Umbilical cord (tissue), 2 donors: ENCODE results near the gene RPL35A. TPM values are rescaled to one million over a fixed set of nuclear protein-coding genes. Genes with fewer than 3 reads are reported as not detected.
"Not testable (repeated sequence)": the region's sequence is repeated elsewhere in the genome, so short reads cannot be mapped to it uniquely, and the experiment has no call there.

Experiments
- DNase-seq: peaks from one replicate; pipeline ENCODE4 v3.0.0-alpha.2; 2015; ENCODE audit warnings: low spot score
- total RNA-seq: library from RNA; depleted of rRNA; stranded (reverse); fragments of >200 nt; gene quantifications from one replicate; pipeline ENCODE4 v1.2.3, GENCODE V29; 2014; ENCODE audit warnings: low replicate concordance; ENCODE audit not compliant: insufficient read depth

Gene RPL35A
- 827 TPM for total RNA-seq

DNA sequence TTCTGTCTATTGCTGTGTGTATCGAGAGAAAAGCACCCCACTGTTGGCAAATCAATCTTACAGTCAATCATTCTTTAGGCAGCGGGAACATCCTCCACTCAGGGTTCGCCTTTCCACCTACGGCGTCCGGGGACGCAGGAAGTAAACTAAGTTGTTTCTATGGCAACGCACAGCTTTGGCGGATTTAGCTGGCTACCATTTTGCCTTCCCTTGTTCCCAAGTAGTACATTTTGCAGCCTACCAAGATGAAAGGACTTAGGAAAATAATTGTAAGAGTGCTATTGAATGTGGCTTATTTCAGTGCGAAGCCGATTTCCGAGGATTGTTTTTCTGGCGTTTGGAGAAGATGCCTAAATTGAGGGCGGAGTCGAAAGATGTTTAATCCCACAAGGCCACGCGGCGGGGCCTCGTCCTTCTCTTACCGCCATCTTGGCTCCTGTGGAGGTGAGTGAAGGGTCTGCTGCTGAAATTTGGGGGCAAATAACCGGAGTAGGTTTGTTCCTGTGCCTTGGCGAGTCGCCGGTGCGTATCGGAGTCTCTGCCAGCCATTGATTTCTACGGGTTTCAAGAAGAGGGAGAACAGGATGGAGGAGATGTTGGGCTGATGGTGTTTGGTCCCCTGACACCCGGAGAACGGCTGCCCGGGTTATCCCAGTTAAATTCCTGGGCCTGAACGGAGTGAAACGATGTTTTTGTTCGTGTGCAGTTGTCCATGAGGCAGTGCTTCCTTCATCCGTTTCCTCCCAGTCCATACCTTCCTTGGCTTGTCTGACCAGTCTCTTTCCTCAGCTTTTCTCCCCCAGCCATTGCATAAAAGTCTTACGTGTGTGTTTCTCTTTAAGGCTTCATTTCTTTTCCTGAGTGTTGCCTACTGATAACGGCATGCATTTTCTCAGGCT is at the start of gene RPL35A:
TSS of gene RPL35A (plus strand) at position 413 of the 899 bp plus-strand sequence. CDS start 778 bp downstream, outside the sequence.
- DNase-seq, result peak; percentile 96

DNA sequence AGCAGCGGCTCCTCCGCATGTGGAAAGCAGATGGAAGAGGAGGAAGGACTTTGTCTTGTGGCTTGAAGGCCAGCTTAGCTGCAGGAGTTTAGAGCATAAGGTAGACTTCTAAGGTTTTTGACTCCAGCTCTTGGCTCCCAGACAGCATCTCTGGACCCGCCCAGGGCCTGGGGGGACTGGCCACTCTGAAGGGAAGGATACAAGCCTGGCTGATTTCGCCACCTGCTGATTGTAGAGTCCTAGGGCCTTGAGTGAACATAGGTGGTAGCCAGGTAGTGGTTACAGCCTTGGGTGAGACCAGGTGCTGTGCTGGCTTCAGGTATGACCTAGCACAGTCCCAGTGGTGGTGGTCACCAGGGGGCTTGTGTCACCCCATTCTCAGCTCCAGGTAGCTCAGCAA is 48.4 kb upstream of the RPL35A start:
- no peak for DNase-seq

DNA sequence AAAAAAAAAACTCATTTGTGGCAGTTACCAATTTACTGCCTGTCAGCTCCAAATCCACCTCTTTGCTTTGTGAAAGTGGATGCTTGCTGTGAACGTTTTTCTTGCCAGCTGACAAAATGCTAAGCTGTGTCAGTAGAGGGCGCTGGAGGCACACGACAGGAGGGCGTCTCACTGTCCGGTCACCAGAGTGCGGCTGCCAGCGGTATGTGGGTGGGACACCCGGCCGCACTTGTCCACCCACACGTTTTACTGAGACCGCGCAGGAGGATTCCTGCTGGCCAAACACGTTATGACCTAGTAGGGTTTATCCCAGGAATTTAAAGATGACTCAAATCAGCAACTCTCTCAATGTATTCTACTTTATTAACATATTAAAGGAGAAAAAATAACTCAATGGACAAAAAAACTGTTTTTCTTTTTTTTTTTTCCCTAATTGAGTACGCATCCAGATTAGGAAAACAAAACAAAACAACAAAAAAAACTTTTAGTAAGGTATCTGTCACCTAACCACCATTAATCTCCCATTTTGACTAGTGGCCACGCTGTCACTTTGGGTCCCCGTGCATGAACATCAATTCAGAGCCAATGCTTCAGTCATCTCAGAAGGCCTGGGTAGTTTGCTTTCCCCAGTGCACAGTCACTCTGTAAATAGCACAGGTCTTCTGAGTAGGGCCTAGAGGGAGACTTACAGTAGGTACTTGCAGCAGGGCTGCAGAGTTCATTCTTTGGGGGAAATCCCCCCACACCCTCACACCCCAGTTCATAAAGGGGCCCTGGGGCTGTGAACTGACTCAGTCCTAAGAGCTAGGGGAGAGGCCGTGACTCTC is 43.8 kb upstream of the RPL35A start:
- DNase-seq, result peak; percentile 89

DNA sequence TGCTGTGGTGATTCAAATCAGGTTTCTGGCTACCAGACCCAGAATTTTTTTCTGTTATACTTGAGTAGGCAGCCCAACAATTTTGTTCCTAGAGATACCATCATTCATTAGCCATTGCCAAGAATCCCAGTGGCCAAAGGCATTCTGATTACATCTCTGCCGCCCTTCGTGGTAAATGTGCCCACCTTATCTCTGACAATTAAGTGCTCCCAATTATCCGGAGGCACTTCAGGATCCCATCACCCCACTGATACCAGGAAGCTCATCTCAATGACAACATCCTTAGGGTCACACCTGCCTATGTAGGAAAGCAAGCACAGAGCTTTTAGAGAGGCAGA is 43.2 kb upstream of the RPL35A start:
- DNase-seq, result no peak

- no peak for DNase-seq
Measured at GRCh38 chr3:197907196-197907595, 42.8 kb upstream of the RPL35A start.

DNA sequence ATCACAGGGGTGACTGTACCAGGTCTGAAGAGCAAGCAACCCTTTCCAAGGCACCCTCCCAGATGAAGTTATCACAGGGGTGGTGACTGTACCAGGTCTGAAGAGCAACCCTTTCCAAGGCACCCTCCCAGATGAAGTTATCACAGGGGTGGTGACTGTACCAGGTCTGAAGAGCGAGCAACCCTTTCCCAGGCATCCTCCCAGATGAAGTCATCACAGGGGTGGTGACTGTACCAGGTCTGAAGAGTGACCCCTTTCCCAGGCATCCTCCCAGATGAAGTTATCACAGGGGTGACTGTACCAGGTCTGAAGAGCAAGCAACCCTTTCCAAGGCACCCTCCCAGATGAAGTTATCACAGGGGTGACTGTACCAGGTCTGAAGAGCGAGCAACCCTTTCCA is 41.4 kb upstream of the RPL35A start:
- DNase-seq, result not testable (repeated sequence)

GRCh38 chr3:197908957-197909701 is 40.9 kb upstream of the RPL35A start:
- no peak for DNase-seq

DNA sequence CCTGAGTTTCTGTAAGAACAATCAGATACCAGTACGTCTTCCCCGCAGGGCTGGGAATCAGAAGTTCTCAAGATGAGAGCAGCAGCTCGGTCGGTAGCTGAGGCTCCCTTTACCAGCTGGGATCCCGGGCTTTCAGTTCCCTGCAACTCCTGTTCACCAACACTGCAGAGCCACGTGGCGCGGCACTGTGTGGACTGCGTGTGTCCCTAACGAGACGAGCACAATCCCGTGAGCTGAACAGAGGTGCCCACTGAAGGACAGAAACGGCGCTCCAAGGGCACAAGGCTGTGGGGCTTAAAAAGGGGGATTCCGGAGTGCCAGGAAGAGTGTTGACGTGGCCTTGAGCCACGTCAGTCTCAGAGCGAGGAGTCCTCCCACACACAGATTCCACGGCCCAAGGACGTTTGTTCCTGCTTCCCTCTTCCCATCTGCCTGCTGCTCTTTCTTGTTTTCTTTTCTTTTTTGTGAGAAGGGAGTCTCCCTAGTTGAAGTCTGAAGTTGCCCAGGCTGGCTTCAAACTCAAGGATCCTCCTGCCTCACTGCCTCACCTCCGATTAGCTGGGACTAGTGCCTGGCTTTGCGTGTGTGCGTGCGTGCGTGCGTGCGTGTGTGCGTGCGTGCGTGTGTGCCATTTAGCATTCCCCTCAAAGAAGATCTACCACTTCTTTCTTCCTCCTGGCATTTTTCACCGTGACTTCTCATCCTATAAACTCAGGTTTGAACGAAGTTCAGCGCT is 37.1 kb upstream of the RPL35A start:
- DNase-seq, result no peak

DNA sequence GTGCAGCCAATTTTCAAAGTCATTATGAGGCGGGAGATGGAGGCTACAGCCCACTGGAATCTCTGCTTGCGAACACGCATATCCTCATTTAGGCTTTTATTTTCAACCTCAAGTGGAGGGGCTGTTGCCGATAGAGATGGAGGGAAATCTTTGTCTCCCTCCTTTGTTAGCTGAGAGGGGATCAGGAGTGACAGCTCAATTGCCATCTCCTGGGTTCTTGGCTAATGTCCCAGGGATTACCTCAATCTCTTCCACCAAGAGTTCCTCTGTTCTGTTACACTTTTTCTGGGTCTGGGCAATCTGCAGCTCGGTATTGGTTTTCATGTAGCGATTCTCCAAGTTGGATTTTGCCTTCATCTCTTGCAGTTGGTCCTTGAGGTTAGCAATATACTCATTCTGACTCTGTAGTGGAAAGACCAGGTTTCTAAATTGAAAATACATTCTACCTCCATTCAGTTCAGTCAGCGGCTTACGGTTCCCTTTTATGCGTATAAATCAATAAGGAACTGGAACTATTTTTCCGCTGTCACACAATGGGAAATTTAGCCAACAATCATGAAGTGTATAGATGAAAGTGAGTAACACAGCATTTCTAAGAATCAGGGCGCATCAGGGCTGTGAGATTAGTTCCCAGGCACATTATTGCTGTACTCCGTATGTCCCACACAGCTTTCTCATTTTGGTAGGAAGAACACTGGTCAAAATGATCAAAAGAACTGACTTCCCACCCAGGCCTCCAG is 36.2 kb upstream of the RPL35A start:
- no peak for DNase-seq

DNA sequence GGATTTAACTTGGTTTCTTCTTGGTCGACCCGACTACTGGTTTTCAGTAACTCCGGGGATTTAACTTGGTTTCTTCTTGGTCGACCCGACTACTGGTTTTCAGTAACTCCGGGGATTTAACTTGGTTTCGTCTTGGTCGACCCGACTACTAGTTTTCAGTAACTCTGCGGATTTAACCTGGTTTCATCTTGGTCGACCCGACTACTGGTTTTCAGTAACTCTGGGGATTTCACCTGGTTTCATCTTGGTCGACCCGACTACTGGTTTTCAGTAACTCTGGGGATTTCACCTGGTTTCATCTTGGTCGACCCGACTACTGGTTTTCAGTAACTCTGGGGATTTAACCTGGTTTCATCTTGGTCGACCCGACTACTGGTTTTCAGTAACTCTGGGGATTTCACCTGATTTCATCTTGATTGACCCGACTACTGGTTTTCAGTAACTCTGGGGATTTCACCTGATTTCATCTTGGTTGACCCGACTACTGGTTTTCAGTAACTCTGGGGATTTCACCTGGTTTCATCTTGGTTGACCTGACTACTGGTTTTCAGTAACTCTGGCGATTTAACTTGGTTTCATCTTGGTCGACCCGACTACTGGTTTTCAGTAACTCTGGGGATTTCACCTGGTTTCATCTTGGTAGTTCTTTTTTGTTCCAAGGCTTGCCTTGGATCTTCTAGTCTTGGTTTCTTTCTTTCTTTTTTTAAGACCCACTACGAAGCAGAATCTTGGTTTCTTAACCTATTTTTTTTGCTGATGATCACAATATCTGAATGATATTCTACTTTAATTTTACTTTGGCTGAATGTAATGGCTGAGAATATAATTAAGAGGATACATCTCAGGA is 28.3 kb upstream of the RPL35A start:
- DNase-seq, result not testable (repeated sequence)

- no peak for DNase-seq
Measured at GRCh38 chr3:197926418-197926817, 23.6 kb upstream of the RPL35A start.

GRCh38 chr3:197927578-197927977 is 22.4 kb upstream of the RPL35A start:
- DNase-seq, result not testable (repeated sequence)

DNA sequence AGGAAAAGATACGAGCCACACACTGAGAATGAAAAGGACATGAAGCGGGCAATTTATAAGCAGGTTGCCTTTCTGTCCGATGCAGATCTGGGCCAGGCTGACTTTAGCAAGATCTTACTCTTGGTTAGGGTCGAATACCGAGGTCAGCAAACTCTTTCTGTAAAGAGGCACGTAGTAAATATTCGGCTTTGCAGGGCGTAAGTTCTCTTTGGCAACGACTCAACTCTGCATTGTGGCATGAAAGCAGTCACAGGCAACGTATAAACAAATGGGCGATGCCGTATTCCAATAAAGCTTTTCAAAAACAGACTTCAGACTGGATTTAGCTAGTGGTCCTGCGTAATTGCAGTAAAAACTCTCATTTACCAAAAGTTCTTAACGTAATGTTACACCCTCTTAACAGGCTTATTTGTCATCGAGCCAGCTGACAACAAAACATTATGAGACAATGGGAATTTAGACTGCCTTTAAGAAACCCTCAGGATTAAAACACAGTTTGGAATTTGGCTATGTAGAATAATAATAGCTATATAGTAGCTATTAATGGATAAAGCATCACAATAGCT is 13.1 kb upstream of the RPL35A start:
- DNase-seq, result no peak

GRCh38 chr3:197940745-197941384 is 9.1 kb upstream of the RPL35A start:
- DNase-seq, result no peak

DNA sequence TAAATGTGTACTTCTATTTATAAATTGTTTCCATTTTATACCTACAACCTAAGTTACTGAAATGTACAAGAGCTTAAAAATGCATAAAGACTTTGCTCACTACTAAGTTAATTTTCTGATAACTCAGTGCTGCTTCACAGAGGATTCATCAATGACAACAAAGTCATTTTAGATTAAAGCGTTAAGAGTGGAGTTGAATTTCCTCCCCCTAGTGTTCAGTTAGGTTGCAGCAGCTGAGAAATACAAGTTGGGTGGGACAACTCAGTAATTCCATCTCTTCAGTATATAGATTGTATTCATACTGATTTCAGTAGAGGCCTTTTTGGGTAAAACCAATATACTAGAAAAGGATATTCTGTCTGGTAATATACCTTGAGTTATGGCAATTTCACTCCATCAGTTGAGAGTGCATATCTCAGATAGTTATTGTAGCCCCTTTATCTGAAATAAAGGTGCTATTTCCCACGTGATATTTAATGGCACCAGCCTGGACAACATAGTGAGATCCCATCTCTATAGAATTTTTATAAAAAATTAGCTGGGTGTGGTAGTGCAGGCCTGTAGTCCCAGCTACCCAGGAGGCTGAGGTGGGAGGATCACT is 6.9 kb upstream of the RPL35A start:
- no peak for DNase-seq

- DNase-seq, result no peak
Measured at GRCh38 chr3:197949191-197949777, 706 bp upstream of the RPL35A start.

- DNase-seq, result no peak
Measured at GRCh38 chr3:197950677-197951061, 679 bp downstream of the RPL35A start.
